ENCODE data around the gene PDHX.

The PDHX gene

DNA sequence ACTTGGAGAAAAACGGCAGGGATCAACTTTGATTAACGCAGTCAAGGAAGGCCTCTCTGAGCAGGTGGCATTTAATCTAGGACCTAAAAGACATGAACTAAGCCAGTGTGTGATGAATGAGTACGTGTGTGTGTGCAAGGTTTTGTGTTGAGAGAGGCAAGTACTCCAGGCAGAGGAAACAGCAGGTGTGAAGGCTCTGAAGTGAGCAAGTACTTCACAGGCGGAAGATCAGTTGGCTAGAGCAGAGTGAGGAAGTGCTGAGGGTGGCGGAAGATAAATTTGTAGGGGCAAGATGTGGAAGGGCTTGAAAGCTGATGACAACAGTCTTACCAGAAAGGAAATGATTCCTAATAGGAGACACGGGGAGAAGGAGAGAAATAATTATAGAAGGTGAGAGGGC, 7.0 kb upstream of the PDHX start:
- no peak for TF ChIP-seq FOXP2 (optimal IDR thresholded peaks at IDR 0.05; ENCODE audit: borderline replicate concordance, extremely low read depth, extremely low read length, insufficient read depth)
- TF ChIP-seq TAF1 (IDR thresholded peaks at IDR 0.05; ENCODE audit: borderline replicate concordance, insufficient read depth, low read length), result no peak
- TF ChIP-seq POLR2AphosphoS5 (IDR thresholded peaks at IDR 0.05; ENCODE audit: low read depth, low read length), result no peak
- TF ChIP-seq REST (IDR thresholded peaks at IDR 0.05; ENCODE audit: insufficient read depth in 1 of 2, low read depth in 2 of 2, low read length in 2 of 2), result no peak
- TF ChIP-seq SIN3A (IDR thresholded peaks at IDR 0.05; ENCODE audit: borderline replicate concordance, insufficient read depth, low read length), result no peak

GRCh38 chr11:34909955-34910354, 6.5 kb upstream of the PDHX start:
- TF ChIP-seq FOXP2 (optimal IDR thresholded peaks at IDR 0.05; ENCODE audit: borderline replicate concordance, extremely low read depth, extremely low read length, insufficient read depth) (no peak), TAF1 (IDR thresholded peaks at IDR 0.05; ENCODE audit: borderline replicate concordance, insufficient read depth, low read length) (no peak), SIN3A (IDR thresholded peaks at IDR 0.05; ENCODE audit: borderline replicate concordance, insufficient read depth, low read length) (no peak), REST (IDR thresholded peaks at IDR 0.05; ENCODE audit: insufficient read depth in 1 of 2, low read depth in 2 of 2, low read length in 2 of 2) (no peak), POLR2AphosphoS5 (IDR thresholded peaks at IDR 0.05; ENCODE audit: low read depth, low read length) (no peak)

DNA sequence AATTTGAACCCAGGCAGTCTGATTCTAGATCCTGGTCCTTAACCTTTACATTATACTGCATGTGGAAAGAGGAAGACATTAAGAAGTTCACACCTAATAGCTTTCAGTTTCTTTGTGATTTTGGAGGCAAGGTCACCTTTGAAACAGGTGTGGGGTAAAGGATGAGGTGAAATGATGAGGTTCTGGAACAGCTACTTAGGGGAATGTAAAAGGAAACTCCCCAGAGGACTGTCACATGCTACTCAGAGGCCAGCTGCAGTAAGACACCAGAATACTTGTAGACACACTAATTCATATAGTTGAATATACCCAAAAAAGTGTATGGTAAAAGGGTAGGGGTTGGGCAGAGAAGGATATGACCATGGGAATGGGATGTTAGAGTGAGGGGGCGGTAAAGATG, 5.6 kb upstream of the PDHX start:
- TF ChIP-seq REST (IDR thresholded peaks at IDR 0.05; ENCODE audit: insufficient read depth in 1 of 2, low read depth in 2 of 2, low read length in 2 of 2), result no peak
- no peak for TF ChIP-seq TAF1 (IDR thresholded peaks at IDR 0.05; ENCODE audit: borderline replicate concordance, insufficient read depth, low read length)
- TF ChIP-seq SIN3A (IDR thresholded peaks at IDR 0.05; ENCODE audit: borderline replicate concordance, insufficient read depth, low read length), result no peak
- no peak for TF ChIP-seq POLR2AphosphoS5 (IDR thresholded peaks at IDR 0.05; ENCODE audit: low read depth, low read length)
- TF ChIP-seq FOXP2 (optimal IDR thresholded peaks at IDR 0.05; ENCODE audit: borderline replicate concordance, extremely low read depth, extremely low read length, insufficient read depth), result no peak

- no peak for TF ChIP-seq TAF1 (IDR thresholded peaks at IDR 0.05; ENCODE audit: borderline replicate concordance, insufficient read depth, low read length)
- no peak for TF ChIP-seq POLR2AphosphoS5 (IDR thresholded peaks at IDR 0.05; ENCODE audit: low read depth, low read length)
- no peak for TF ChIP-seq SIN3A (IDR thresholded peaks at IDR 0.05; ENCODE audit: borderline replicate concordance, insufficient read depth, low read length)
- TF ChIP-seq REST (IDR thresholded peaks at IDR 0.05; ENCODE audit: insufficient read depth in 1 of 2, low read depth in 2 of 2, low read length in 2 of 2), result no peak
- no peak for TF ChIP-seq FOXP2 (optimal IDR thresholded peaks at IDR 0.05; ENCODE audit: borderline replicate concordance, extremely low read depth, extremely low read length, insufficient read depth)
These were observed 4.7 kb upstream of the PDHX start for GRCh38 chr11:34911676-34912075.
